Measurements from ENCODE around the gene DNAJC16. TPM values are rescaled to one million over a fixed set of nuclear protein-coding genes. Genes with fewer than 3 reads are reported as not detected.
A peak's percentile ranks its signal among the peaks of the same experiment; 100 is the strongest.
"Not testable (repeated sequence)": the region's sequence is repeated elsewhere in the genome, so short reads cannot be mapped to it uniquely, and the experiment has no call there.

The DNAJC16 gene
- total RNA-seq, 1 experiment from 2014 or later, result 20.7 TPM

GRCh38 chr1:15489052-15489736 is 37.5 kb upstream of the DNAJC16 start:
- Mint-ChIP-seq H3K9me3 (no peaks in the 10 kb centered on the region), H3K27me3 (ENCODE audit: low read depth) (no peaks in the 10 kb centered on the region), H3K4me1 (no peaks in the 10 kb centered on the region), H3K36me3 (ENCODE audit: insufficient read depth in 1 of 3, low read depth in 3 of 3) (peaks cover 4 to 35% (median 22%) of the 10 kb centered on the region in 3 experiments), H3K27ac (peak overlapping the region in 1 of 3 experiments; percentile 53; a peak in 1 of 7 replicates), H3K4me3 (no peak overlapping the region)
- Histone ChIP-seq H3K23me2 (ENCODE audit: insufficient read length, low read depth, low read length, poor library complexity, severe bottlenecking) (no peaks in the 10 kb centered on the region), H3K18ac (ENCODE audit: insufficient read length, low read depth, low read length) (no peak overlapping the region), H2BK5ac (ENCODE audit: insufficient read length, low read length) (no peak overlapping the region), H3K23ac (ENCODE audit: insufficient read length, low read depth, low read length) (no peak overlapping the region), H2BK120ac (ENCODE audit: low read depth, low read length, poor library complexity, severe bottlenecking) (no peak overlapping the region), H4K8ac (replicated peaks; ENCODE audit: insufficient read length, low read depth, low read length) (no peak overlapping the region), H3K14ac (ENCODE audit: insufficient read depth, low read length) (no peak overlapping the region), H4K91ac (ENCODE audit: insufficient read length, low read depth, low read length) (no peak overlapping the region), H4K5ac (ENCODE audit: insufficient read length, low read depth, low read length) (no peak overlapping the region), H3K56ac (ENCODE audit: insufficient read length, low read depth, low read length) (no peak overlapping the region), H4K20me1 (ENCODE audit: control insufficient read depth, insufficient read depth, insufficient read length) (no peaks in the 10 kb centered on the region), H2BK20ac (ENCODE audit: low read depth, low read length, poor library complexity, severe bottlenecking) (no peak overlapping the region), H2AFZ (ENCODE audit: low read length) (no peak overlapping the region), H2BK12ac (ENCODE audit: insufficient read length, low read depth, low read length) (no peak overlapping the region), H3K4me1 (ENCODE audit: insufficient read depth, low read length) (no peaks in the 10 kb centered on the region), H3K9me3 (ENCODE audit: control insufficient read depth, low read depth, low read length) (no peaks in the 10 kb centered on the region), H3K27me3 (ENCODE audit: insufficient read depth, low read length) (no peaks in the 10 kb centered on the region), H3T11ph (ENCODE audit: low read length) (no peak overlapping the region), H3K9ac (ENCODE audit: extremely low read depth, insufficient read length, low read length) (no peak overlapping the region), H2AK5ac (ENCODE audit: insufficient read length, low read length) (no peak overlapping the region), H3K27ac (ENCODE audit: insufficient read length, low read depth, low read length) (no peak overlapping the region), H3K4me2 (ENCODE audit: insufficient read depth, insufficient read length, low read length) (no peak overlapping the region), H2BK15ac (ENCODE audit: low read depth, low read length) (no peak overlapping the region), H3K79me1 (ENCODE audit: insufficient read depth, low read depth, low read length, poor library complexity, severe bottlenecking) (no peaks in the 10 kb centered on the region), H3K79me2 (ENCODE audit: insufficient read depth, low read length) (no peaks in the 10 kb centered on the region), H3K4ac (ENCODE audit: low read depth, low read length) (no peak overlapping the region)
- TF ChIP-seq CTCF (conservative IDR thresholded peaks at IDR 0.05), result no peak
- DNase-seq, result no peak
- WGBS (ENCODE audit: extremely low coverage, insufficient read length, low lambda C conversion rate), result no CpG with 5 or more reads among the region's 13 CpGs

- not testable (repeated sequence) for H3K27ac Mint-ChIP-seq; H2AK5ac ChIP-seq (ENCODE audit: insufficient read length, low read length)
- no CpG with 5 or more reads among the region's 4 CpGs for WGBS (ENCODE audit: extremely low coverage, insufficient read length, low lambda C conversion rate)
Measured at GRCh38 chr1:15491010-15491409, 35.6 kb upstream of the DNAJC16 start.

More at GRCh38 chr1:15491010-15491409, 35.6 kb upstream of the DNAJC16 start:
- not testable (repeated sequence) for H3K18ac ChIP-seq (ENCODE audit: insufficient read length, low read depth, low read length); DNase-seq; H2BK12ac ChIP-seq (ENCODE audit: insufficient read length, low read depth, low read length); H3K9me3 ChIP-seq (ENCODE audit: control insufficient read depth, low read depth, low read length); H3K23ac ChIP-seq (ENCODE audit: insufficient read length, low read depth, low read length); H3K9me3 Mint-ChIP-seq; H3K4me2 ChIP-seq (ENCODE audit: insufficient read depth, insufficient read length, low read length); H4K8ac ChIP-seq (replicated peaks; ENCODE audit: insufficient read length, low read depth, low read length); H2BK15ac ChIP-seq (ENCODE audit: low read depth, low read length); H3T11ph ChIP-seq (ENCODE audit: low read length); H4K20me1 ChIP-seq (ENCODE audit: control insufficient read depth, insufficient read depth, insufficient read length); H3K27me3 Mint-ChIP-seq (ENCODE audit: low read depth); H3K79me1 ChIP-seq (ENCODE audit: insufficient read depth, low read depth, low read length, poor library complexity, severe bottlenecking); H3K4ac ChIP-seq (ENCODE audit: low read depth, low read length); H3K4me3 Mint-ChIP-seq; H3K9ac ChIP-seq (ENCODE audit: extremely low read depth, insufficient read length, low read length); H2AFZ ChIP-seq (ENCODE audit: low read length); H4K91ac ChIP-seq (ENCODE audit: insufficient read length, low read depth, low read length); H3K27ac ChIP-seq (ENCODE audit: insufficient read length, low read depth, low read length); H3K4me1 ChIP-seq (ENCODE audit: insufficient read depth, low read length); H2BK5ac ChIP-seq (ENCODE audit: insufficient read length, low read length); H3K79me2 ChIP-seq (ENCODE audit: insufficient read depth, low read length); H3K4me1 Mint-ChIP-seq; H4K5ac ChIP-seq (ENCODE audit: insufficient read length, low read depth, low read length); H2BK120ac ChIP-seq (ENCODE audit: low read depth, low read length, poor library complexity, severe bottlenecking); H3K27me3 ChIP-seq (ENCODE audit: insufficient read depth, low read length); H3K23me2 ChIP-seq (ENCODE audit: insufficient read length, low read depth, low read length, poor library complexity, severe bottlenecking); H2BK20ac ChIP-seq (ENCODE audit: low read depth, low read length, poor library complexity, severe bottlenecking); H3K56ac ChIP-seq (ENCODE audit: insufficient read length, low read depth, low read length); H3K14ac ChIP-seq (ENCODE audit: insufficient read depth, low read length)
- peaks cover 10 to 37% (median 30%) of the 10 kb centered on the region in 3 experiments for H3K36me3 Mint-ChIP-seq (ENCODE audit: insufficient read depth in 1 of 3, low read depth in 3 of 3)

Data from H9 (cell line).